Endothelial cell of umbilical vein (primary cell): ENCODE results near the gene ZNF783. TPM values are rescaled to one million over a fixed set of nuclear protein-coding genes. Genes with fewer than 3 reads are reported as not detected.
"Not testable (repeated sequence)": the region's sequence is repeated elsewhere in the genome, so short reads cannot be mapped to it uniquely, and the experiment has no call there.

Experiments used
- BruUV-seq: library from RNA; stranded (reverse); fragments of 400-500 nt; replicated peaks from 2 replicates; lab custom pipeline; 2021; lab: Mats Ljungman, UMichigan
- CTCF ChIA-PET: fragments of 300-600, 350-600 bp; sonication (Branson Sonifier 250); formaldehyde crosslinking; loops from one replicate; lab custom pipeline; 2021; ENCODE audit warnings: antibody characterized with exemption, inconsistent platforms; lab: Charles Lee
- POLR2A ChIA-PET: fragments of 300-600, 350-600 bp; sonication (Branson Sonifier 250); formaldehyde crosslinking; loops from one replicate; lab custom pipeline; 2021; ENCODE audit warnings: antibody characterized with exemption, inconsistent platforms; lab: Charles Lee
- DNase-seq: peaks from one replicate; pipeline ENCODE4 v3.0.0-alpha.2; 2011; ENCODE audit warnings: low read depth, low spot score
- FAIRE-seq: peaks from 2 replicates; lab custom pipeline; 2011; peaks lifted over from hg19 to GRCh38; lab: Jason Lieb, UNC
- H2AFZ ChIP-seq: 2 replicates; pipeline ENCODE4 v1.6.0; 2012; ENCODE audit warnings: low read depth, low read length, control low read depth, inconsistent platforms
- H3K27ac ChIP-seq: 2 replicates; pipeline ENCODE4 v1.5.1; 2011; ENCODE audit warnings: low read depth, mild to moderate bottlenecking, control low read depth, low read length, moderate library complexity; ENCODE audit not compliant: insufficient read depth
- H3K27me3 ChIP-seq, 2 experiments: 2 replicates each; pipeline versions ENCODE4 v1.6.0 to v1.6.1; 2011; ENCODE audit warnings: low read length in 2 of 2, mixed read lengths in 1 of 2; ENCODE audit not compliant: control insufficient read depth in 2 of 2, insufficient read depth in 2 of 2
- H3K36me3 ChIP-seq, 2 experiments: 2 replicates in 1 of 2; 3 replicates in 1 of 2; pipeline ENCODE4 v1.5.1; 2011; ENCODE audit warnings: low read length in 2 of 2, mild to moderate bottlenecking in 1 of 2, moderate library complexity in 1 of 2; ENCODE audit not compliant: control insufficient read depth in 2 of 2, insufficient read depth in 2 of 2; ENCODE audit errors: extremely low read depth in 1 of 2
- H3K4me1 ChIP-seq: 3 replicates; pipeline ENCODE4 v1.5.1; 2011; ENCODE audit warnings: mild to moderate bottlenecking, low read length; ENCODE audit not compliant: control insufficient read depth, insufficient read depth; ENCODE audit errors: extremely low read depth
- H3K4me2 ChIP-seq: 2 replicates; pipeline ENCODE4 v1.6.1; 2011; ENCODE audit warnings: low read length, control low read depth, mixed read lengths; ENCODE audit not compliant: insufficient read depth
- H3K4me3 ChIP-seq, 3 experiments: fragments of 200-600 bp in 1 of 3; sonication (generic), shearing (Covaris generic) in 1 of 3; replicated peaks in 1 of 3; 2 replicates each; pipeline ENCODE4 v1.5.1; 2011 to 2016; ENCODE audit warnings: control low read depth in 3 of 3, low read length in 3 of 3, mild to moderate bottlenecking in 2 of 3, inconsistent platforms in 1 of 3, low read depth in 1 of 3, moderate library complexity in 1 of 3; ENCODE audit not compliant: insufficient read depth in 1 of 3
- H3K79me2 ChIP-seq: 2 replicates; pipeline ENCODE4 v1.6.0; 2012; ENCODE audit warnings: low read length, inconsistent platforms; ENCODE audit not compliant: control insufficient read depth, insufficient read depth
- H3K9ac ChIP-seq: replicated peaks from 2 replicates; pipeline ENCODE3; 2011; ENCODE audit warnings: low read length, control low read depth; ENCODE audit not compliant: insufficient read depth; ENCODE audit errors: extremely low read depth
- H3K9me1 ChIP-seq: replicated peaks from 3 replicates; pipeline ENCODE4 v1.6.0; 2011; ENCODE audit warnings: mild to moderate bottlenecking, low read length; ENCODE audit not compliant: control insufficient read depth, insufficient read depth; ENCODE audit errors: extremely low read depth
- H3K9me3 ChIP-seq: replicated peaks from 2 replicates; pipeline ENCODE4 v1.5.1; 2012; ENCODE audit warnings: low read length, inconsistent platforms; ENCODE audit not compliant: control insufficient read depth, insufficient read depth
- H4K20me1 ChIP-seq: replicated peaks from 2 replicates; pipeline ENCODE3; 2011; ENCODE audit warnings: mild to moderate bottlenecking, low read length; ENCODE audit not compliant: control insufficient read depth, insufficient read depth; ENCODE audit errors: extremely low read depth
- CTCF ChIP-seq, 2 donors: IDR thresholded peaks; 1 replicate in 1 of 2; 2 replicates in 1 of 2; pipeline ENCODE4 v1.5.1; 2011; ENCODE audit warnings: low read length in 2 of 2, mild to moderate bottlenecking in 2 of 2, moderate library complexity in 2 of 2, control low read depth in 1 of 2, inconsistent platforms in 1 of 2, low read depth in 1 of 2; ENCODE audit not compliant: insufficient read depth in 1 of 2; ENCODE audit errors: extremely low read depth in 1 of 2
- EZH2 ChIP-seq: IDR thresholded peaks from 2 replicates; pipeline ENCODE4 v1.6.1; 2012; ENCODE audit warnings: borderline replicate concordance, low read depth, mild to moderate bottlenecking, moderate library complexity, low read length, inconsistent platforms; ENCODE audit not compliant: severe bottlenecking
- FOS ChIP-seq: IDR thresholded peaks from 2 replicates; pipeline ENCODE4 v1.6.1; 2011; ENCODE audit warnings: mild to moderate bottlenecking, low read length, moderate library complexity, borderline replicate concordance; ENCODE audit not compliant: insufficient read depth
- GATA2 ChIP-seq: IDR thresholded peaks from 2 replicates; pipeline ENCODE4 v1.7.0; 2011; ENCODE audit warnings: low read depth, mild to moderate bottlenecking, moderate library complexity, mixed read lengths, low read length; ENCODE audit not compliant: insufficient read length, insufficient read depth
- JUN ChIP-seq: IDR thresholded peaks from 2 replicates; pipeline ENCODE4 v1.6.1; 2011; ENCODE audit warnings: borderline replicate concordance, low read depth; ENCODE audit not compliant: insufficient read length, insufficient read depth
- MAX ChIP-seq: IDR thresholded peaks from 2 replicates; pipeline ENCODE4 v1.6.1; 2011; ENCODE audit not compliant: insufficient read depth, insufficient read length
- MYC ChIP-seq: IDR thresholded peaks from one replicate; pipeline ENCODE4 v1.6.1; 2011; ENCODE audit warnings: mild to moderate bottlenecking, low read depth, low read length
- POLR2A ChIP-seq: IDR thresholded peaks from 2 replicates; pipeline ENCODE4 v1.6.1; 2012; ENCODE audit warnings: low read depth, mild to moderate bottlenecking, control low read depth, low read length
- POLR2AphosphoS5 ChIP-seq: IDR thresholded peaks from 2 replicates; pipeline ENCODE4 v1.6.1; 2012; ENCODE audit warnings: low read depth, mild to moderate bottlenecking, control low read depth, low read length, moderate library complexity; ENCODE audit not compliant: insufficient read depth
- dilution Hi-C: fragments of 300-500 bp; cut with MboI; formaldehyde crosslinking; loops from one replicate; pipeline ENCODE4 v1.15.0; 2019; ENCODE audit warnings: low sequenced_read_pairs; ENCODE audit not compliant: extremely low pct_ligation_motif_present
- intact Hi-C: fragments of 100-400 bp; cut with micrococcal nuclease; formaldehyde crosslinking; loops from one replicate; pipeline ENCODE4 v1.10.0; 2022
- polyA plus RNA-seq, 4 experiments: library from polyadenylated mRNA; depleted of rRNA in 3 of 4; stranded (reverse) in 3 of 4; unstranded in 1 of 4; fragments of >200 nt; gene quantifications; 2 replicates each; pipeline versions ENCODE4 v1.2.1 to v1.2.3, GENCODE V29; 2011 to 2012; ENCODE audit warnings: missing spikeins in 1 of 4
- total RNA-seq: library from RNA; stranded (reverse); gene quantifications from 2 replicates; pipeline ENCODE4 v1.2.3, GENCODE V29; 2021

The ZNF783 gene
- total and polyA plus RNA-seq, 2 donors (not counting 3 experiments of a cell fraction or from before 2014, with no cell fraction given), result 7.3 to 9.8 TPM

DNA sequence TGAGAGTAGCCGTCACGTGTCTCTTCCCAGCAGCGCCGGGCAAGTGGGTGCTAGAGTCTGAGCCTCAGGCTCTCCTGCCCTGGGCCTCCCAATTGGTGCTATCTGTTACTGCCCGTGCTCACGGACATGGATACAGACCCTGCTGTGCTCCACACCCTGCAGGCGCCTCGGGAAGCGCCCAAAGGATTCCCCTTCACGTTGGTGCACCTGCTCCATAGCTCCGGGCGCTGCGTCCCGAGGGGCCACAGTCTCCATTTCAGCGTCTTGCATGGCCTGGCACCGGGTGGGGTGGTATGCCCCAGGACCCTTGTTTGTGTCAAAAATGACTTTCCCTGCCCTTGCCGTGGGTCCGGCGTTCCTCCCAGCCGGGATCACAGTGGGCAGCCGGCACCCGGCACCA lies 36.3 kb upstream of the ZNF783 start:
- TSS peak; percentile 8 for BruUV-seq
- no peaks in the 10 kb centered on the region for H3K9me1 ChIP-seq
- H3K4me3 ChIP-seq, result no peak overlapping the region
- POLR2A ChIA-PET, result no interaction called here
- H3K27ac ChIP-seq, result no peak overlapping the region
- H3K4me1 ChIP-seq, result no peaks in the 10 kb centered on the region
- DNase-seq (no peak), FAIRE-seq (no peak)
- TF ChIP-seq MAX (no peak), POLR2A (no peak), MYC (no peak), POLR2AphosphoS5 (no peak), CTCF (IDR thresholded peaks at IDR 0.05; ENCODE audit: extremely low read depth in 1 of 2, insufficient read depth in 1 of 2, low read depth in 1 of 2, low read length in 2 of 2) (no peak), EZH2 (no peak), JUN (no peak), FOS (no peak), GATA2 (no peak)
- no peak overlapping the region for H3K4me2 ChIP-seq
- intact Hi-C loops, result no loop called here
- H4K20me1 ChIP-seq, result no peaks in the 10 kb centered on the region
- CTCF ChIA-PET, result interaction anchor here (1.6 kb wide), 1 partner anchor 30 kb away, joined by 3 read pairs; the partner anchor contains the start of gene ZNF282
- dilution Hi-C loops, result no loop called here
- H3K27me3 ChIP-seq, result no peaks in the 10 kb centered on the region
- H2AFZ ChIP-seq, result no peak overlapping the region
- H3K9me3 ChIP-seq, result no peaks in the 10 kb centered on the region
- no peak overlapping the region for H3K9ac ChIP-seq
- no peaks in the 10 kb centered on the region for H3K79me2 ChIP-seq
- peaks cover 2 to 20% of the 10 kb centered on the region in 2 experiments for H3K36me3 ChIP-seq

GRCh38 chr7:149226366-149226765 lies 35.6 kb upstream of the ZNF783 start:
- BruUV-seq, H3K9ac ChIP-seq, H2AFZ ChIP-seq, H3K9me1 ChIP-seq, H3K79me2 ChIP-seq, H3K9me3 ChIP-seq, H3K4me2 ChIP-seq, H3K4me1 ChIP-seq, DNase-seq, H3K27ac ChIP-seq, H4K20me1 ChIP-seq, H3K4me3 ChIP-seq, intact Hi-C loops, dilution Hi-C loops, H3K27me3 ChIP-seq, FAIRE-seq, POLR2A ChIA-PET: not testable (repeated sequence)
- peaks cover 2 to 16% of the 10 kb centered on the region in 2 experiments for H3K36me3 ChIP-seq
- CTCF ChIA-PET, result interaction anchor here (1.6 kb wide), 1 partner anchor 31 kb away, joined by 3 read pairs; the partner anchor contains the start of gene ZNF282
